ENCODE results near the gene CAMK2A. TPM values are rescaled to one million over a fixed set of nuclear protein-coding genes. Genes with fewer than 3 reads are reported as not detected.

The CAMK2A gene
- total and polyA plus RNA-seq, 4 donors: under 0.01 TPM; not detected in 3

GRCh38 chr5:150315245-150315644, 25.7 kb upstream of the CAMK2A start:
- Histone ChIP-seq H3K27me3 (ENCODE audit: control insufficient read depth in 4 of 4, insufficient read depth in 4 of 4, low read length in 3 of 4) (no peaks in the 10 kb centered on the region), H3K9ac (ENCODE audit: low read depth in 1 of 2, low read length in 2 of 2) (no peak overlapping the region), H3K4me3 (ENCODE audit: low read depth in 1 of 3, low read length in 3 of 3) (no peak overlapping the region), H3K9me3 (ENCODE audit: control insufficient read depth in 4 of 4, low read length in 3 of 4) (no peaks in the 10 kb centered on the region), H3K27ac (ENCODE audit: low read depth in 1 of 2, low read length in 2 of 2) (no peak overlapping the region), H3K36me3 (ENCODE audit: control insufficient read depth in 4 of 4, insufficient read depth in 3 of 4, low read depth in 1 of 4, low read length in 3 of 4) (no peaks in the 10 kb centered on the region), H3K4me1 (ENCODE audit: control insufficient read depth in 4 of 4, insufficient read depth in 4 of 4, low read length in 3 of 4) (no peaks in the 10 kb centered on the region)
- DNase-seq (ENCODE audit: low spot score): no peak
- WGBS: 90% methylated on average over 4 of the region's 4 CpGs
- no peak for TF ChIP-seq JUND (IDR thresholded peaks at IDR 0.05)
- no peak for TF ChIP-seq ATF3 (IDR thresholded peaks at IDR 0.05)
- TF ChIP-seq CTCF (IDR thresholded peaks at IDR 0.05; ENCODE audit: low read depth, low read length, missing input control): no peak
- TF ChIP-seq SP1 (IDR thresholded peaks at IDR 0.05): no peak
- TF ChIP-seq FOXA1 (IDR thresholded peaks at IDR 0.05): no peak
- no peak for TF ChIP-seq REST (IDR thresholded peaks at IDR 0.05)
- no peak for TF ChIP-seq RXRA (IDR thresholded peaks at IDR 0.05)
- no peak for TF ChIP-seq GABPA (IDR thresholded peaks at IDR 0.05 in 1 of 2, conservative IDR thresholded peaks at IDR 0.05 in 1 of 2)
- no peak for TF ChIP-seq MAX (IDR thresholded peaks at IDR 0.05)
- no peak for TF ChIP-seq NR2F2 (IDR thresholded peaks at IDR 0.05)
- no peak for TF ChIP-seq ZBTB33 (IDR thresholded peaks at IDR 0.05)
- no peak for TF ChIP-seq HNF4A (conservative IDR thresholded peaks at IDR 0.05)
- no peak for TF ChIP-seq FOXA2 (IDR thresholded peaks at IDR 0.05)
- no peak for TF ChIP-seq YY1 (IDR thresholded peaks at IDR 0.05)
- no peak for TF ChIP-seq EGR1 (IDR thresholded peaks at IDR 0.05; ENCODE audit: low read depth in 2 of 2)
